AG04449 (cell line): Measurements from ENCODE around the gene CNOT8.

Experiments
- CTCF ChIA-PET: fragments of 350-600 bp; formaldehyde crosslinking; extraction: SDS; loops from one replicate; lab custom pipeline; 2021; ENCODE audit warnings: antibody characterized with exemption; lab: Yijun Ruan, JAX
- POLR2A ChIA-PET: fragments of 400-600, 350-600 bp; formaldehyde crosslinking; extraction: SDS; loops from one replicate; lab custom pipeline; 2020; ENCODE audit warnings: antibody characterized with exemption, inconsistent platforms; lab: Yijun Ruan, JAX
- DNase-seq: peaks from one replicate; pipeline ENCODE4 v3.0.0-alpha.2; 2010; ENCODE audit warnings: low read depth, low spot score
- H3K4me3 ChIP-seq: 2 replicates; pipeline ENCODE4 v1.5.1; 2011; ENCODE audit warnings: low read depth, mild to moderate bottlenecking, control low read depth, low read length
- CTCF ChIP-seq: IDR thresholded peaks from one replicate; pipeline ENCODE4 v1.5.1; 2011; ENCODE audit warnings: mild to moderate bottlenecking, moderate library complexity, low read length, control low read depth, inconsistent platforms; ENCODE audit not compliant: insufficient read depth; ENCODE audit errors: missing control alignments

The CNOT8 gene

GRCh38 chr5:154849264-154849785 lies 9.1 kb upstream of the CNOT8 start:
- H3K4me3 ChIP-seq = peak overlapping the region; percentile 54
- TF ChIP-seq CTCF = no peak
- POLR2A ChIA-PET = no interaction called here
- CTCF ChIA-PET = interaction anchor here (1.4 to 2.2 kb wide), 2 partner anchors 8 to 13 kb away, joined by 4 to 8 read pairs; no protein-coding TSS in a partner anchor
- no peak for DNase-seq

GRCh38 chr5:154849791-154850201 lies 8.6 kb upstream of the CNOT8 start:
- ChIA-PET POLR2A (no interaction called here), CTCF (interaction anchor here (1.4 to 2.2 kb wide), 2 partner anchors 9 to 13 kb away, joined by 4 to 8 read pairs; no protein-coding TSS in a partner anchor)
- no peak for DNase-seq
- TF ChIP-seq CTCF = no peak
- H3K4me3 ChIP-seq = peak overlapping the region; percentile 54

- POLR2A ChIA-PET = no interaction called here
- DNase-seq = no peak
- CTCF ChIA-PET = interaction anchor here (1.0 to 2.2 kb wide), 2 partner anchors 9 to 199 kb away, joined by 3 to 8 read pairs; no protein-coding TSS in a partner anchor
- TF ChIP-seq CTCF = no peak
- H3K4me3 ChIP-seq = peak within 1 kb of the TSS; percentile 54
Measured at GRCh38 chr5:154850255-154851062, 8.0 kb upstream of the CNOT8 start, which contains the start of gene FAXDC2. TSS of gene FAXDC2 (minus strand) at chr5:154850603. CDS start at chr5:154838178, 12,425 bp downstream.

- ChIA-PET POLR2A (no interaction called here), CTCF (interaction anchor here (1.0 to 2.2 kb wide), 2 partner anchors 10 to 200 kb away, joined by 3 to 8 read pairs; no protein-coding TSS in a partner anchor)
- no peak overlapping the region for H3K4me3 ChIP-seq
- no peak for TF ChIP-seq CTCF
- no peak for DNase-seq
Measured at GRCh38 chr5:154851351-154851750, 7.1 kb upstream of the CNOT8 start.

- POLR2A ChIA-PET = interaction anchor here (1.2 to 2.2 kb wide), 3 partner anchors 23 to 105 kb away, joined by 3 to 6 read pairs (median 5); no protein-coding TSS in a partner anchor
- CTCF ChIA-PET = interaction anchor here (0.9 to 1.3 kb wide), 3 partner anchors 76 to 207 kb away, joined by 3 to 4 read pairs (median 3); no protein-coding TSS in a partner anchor
- H3K4me3 ChIP-seq = peak overlapping the region; percentile 86
- peak; percentile 77 for DNase-seq
- peak; percentile 3 for TF ChIP-seq CTCF
Measured at GRCh38 chr5:154857530-154858296, 714 bp upstream of the CNOT8 start.
